CD4-positive, CD25-positive, alpha-beta regulatory T cell (primary cell): ENCODE measurements around the gene PRKCI. TPM values are rescaled to one million over a fixed set of nuclear protein-coding genes. Genes with fewer than 3 reads are reported as not detected.
"Not testable (repeated sequence)": the region's sequence is repeated elsewhere in the genome, so short reads cannot be mapped to it uniquely, and the experiment has no call there.

Experiments used
- ATAC-seq, 2 donors: fragments of 150-1000 bp; cut with Tn5 transposase; one replicate each; pipeline ENCODE4 v1.10.0; 2021; ENCODE audit warnings: low read depth in 2 of 2, moderate number of reproducible peaks in 2 of 2, moderate library complexity in 1 of 2
- DNase-seq, 3 donors: peaks; one replicate each; pipeline versions ENCODE4 v3.0.0 to v3.0.0-alpha.2; 2012 to 2022; ENCODE audit warnings: mixed read lengths in 1 of 3
- H3K27ac ChIP-seq: one replicate; pipeline ENCODE4 v1.7.0; 2013; ENCODE audit warnings: mild to moderate bottlenecking, low read length; ENCODE audit not compliant: insufficient read depth, poor library complexity, severe bottlenecking
- H3K27me3 ChIP-seq: one replicate; pipeline ENCODE4 v1.7.0; 2013; ENCODE audit warnings: low read length; ENCODE audit not compliant: control insufficient read depth, insufficient read depth
- H3K36me3 ChIP-seq: one replicate; pipeline ENCODE4 v1.7.0; 2013; ENCODE audit warnings: mild to moderate bottlenecking, low read length, moderate library complexity; ENCODE audit not compliant: control insufficient read depth, insufficient read depth
- H3K4me1 ChIP-seq: 2 replicates; pipeline ENCODE4 v1.7.0; 2013; ENCODE audit warnings: mild to moderate bottlenecking, low read length; ENCODE audit not compliant: insufficient read depth, control insufficient read depth, poor library complexity, severe bottlenecking
- H3K4me3 ChIP-seq: one replicate; pipeline ENCODE4 v1.7.0; 2013; ENCODE audit warnings: low read depth, mild to moderate bottlenecking, low read length, moderate library complexity
- H3K9me3 ChIP-seq, 2 experiments: 1 replicate in 1 of 2; 2 replicates in 1 of 2; pipeline ENCODE4 v1.7.0; 2013; ENCODE audit warnings: low read length in 2 of 2, mild to moderate bottlenecking in 1 of 2, moderate library complexity in 1 of 2; ENCODE audit not compliant: control insufficient read depth in 2 of 2
- H3K27ac Mint-ChIP-seq, 3 donors: one replicate each; pipeline ENCODE4 v1.8.0; 2020 to 2022; ENCODE audit warnings: mild to moderate bottlenecking in 3 of 3, mixed read lengths in 3 of 3, moderate library complexity in 2 of 3
- H3K27me3 Mint-ChIP-seq: one replicate; pipeline ENCODE4 v1.8.0; 2022; ENCODE audit warnings: mild to moderate bottlenecking, mixed read lengths
- H3K36me3 Mint-ChIP-seq: one replicate; pipeline ENCODE4 v1.8.0; 2020; ENCODE audit warnings: mixed read lengths
- H3K4me1 Mint-ChIP-seq, 4 donors: one replicate each; pipeline ENCODE4 v1.8.0; 2020 to 2022; ENCODE audit warnings: mixed read lengths in 4 of 4, mild to moderate bottlenecking in 1 of 4
- H3K4me3 Mint-ChIP-seq, 4 donors: one replicate each; pipeline ENCODE4 v1.8.0; 2020 to 2022; ENCODE audit warnings: mild to moderate bottlenecking in 4 of 4, mixed read lengths in 4 of 4, moderate library complexity in 3 of 4
- H3K9me3 Mint-ChIP-seq, 7 donors: one replicate each; pipeline ENCODE4 v1.8.0; 2020 to 2022; ENCODE audit warnings: mixed read lengths in 7 of 7, mild to moderate bottlenecking in 3 of 7, moderate library complexity in 2 of 7
- polyA plus RNA-seq, 4 donors: library from polyadenylated mRNA; unstranded; fragments of 300-500 nt; fragmentation: Illumina TruSeq; gene quantifications; one replicate each; pipeline ENCODE4 v1.2.3, GENCODE V29; 2021
- total RNA-seq: library from RNA; stranded (reverse); gene quantifications from one replicate; pipeline ENCODE4 v1.2.3, GENCODE V29; 2022

The PRKCI gene
- total and polyA plus RNA-seq, 5 donors from 2014 or later, result 14.1 to 20.8 (median 18.6) TPM

DNA sequence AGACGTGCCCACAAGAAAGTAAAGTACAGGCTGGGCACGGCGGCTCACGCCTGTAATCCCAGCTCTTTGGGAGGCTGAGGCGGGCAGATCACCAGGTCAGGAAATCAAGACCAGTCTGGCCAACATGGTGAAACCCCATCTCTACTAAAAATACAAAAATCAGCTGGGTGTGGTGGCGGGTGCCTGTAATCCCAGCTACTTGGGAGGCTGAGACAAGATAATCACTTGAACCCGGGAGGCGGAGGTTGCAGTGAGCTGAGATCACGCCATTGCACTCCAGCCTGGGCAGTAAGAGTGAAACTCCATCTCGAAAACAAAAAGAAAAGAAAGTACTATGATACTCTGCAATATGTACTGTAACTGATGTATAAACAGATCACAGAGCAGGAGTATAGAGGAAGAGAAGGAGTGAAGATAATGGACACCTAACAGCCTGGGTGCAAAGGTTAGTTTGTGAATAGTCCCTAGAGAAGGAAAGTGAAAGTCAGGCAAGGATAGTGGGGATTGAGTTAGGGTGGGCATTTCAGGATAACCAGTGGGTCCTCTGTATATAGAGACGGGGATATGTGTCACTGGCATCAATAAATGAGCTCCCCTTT lies 16.0 kb upstream of the PRKCI start:
- not testable (repeated sequence) for H3K4me1 Mint-ChIP-seq, H3K4me1 ChIP-seq, H3K9me3 Mint-ChIP-seq, H3K4me3 ChIP-seq, H3K27ac Mint-ChIP-seq, H3K27me3 ChIP-seq, H3K27ac ChIP-seq, H3K4me3 Mint-ChIP-seq, H3K36me3 ChIP-seq, H3K36me3 Mint-ChIP-seq, H3K9me3 ChIP-seq, ATAC-seq, DNase-seq
- peaks cover 19% of the 10 kb centered on the region for H3K27me3 Mint-ChIP-seq

- Mint-ChIP-seq H3K4me1 (peaks cover 0 to 2% (median 0%) of the 10 kb centered on the region in 4 donors), H3K36me3 (peaks cover 4% of the 10 kb centered on the region), H3K27me3 (peaks cover 19% of the 10 kb centered on the region), H3K4me3 (no peak overlapping the region), H3K27ac (no peak overlapping the region), H3K9me3 (peaks cover 0 to 5% (median 1%) of the 10 kb centered on the region in 7 donors)
- Histone ChIP-seq H3K4me3 (no peak overlapping the region), H3K27ac (no peak overlapping the region), H3K9me3 (no peaks in the 10 kb centered on the region), H3K4me1 (no peaks in the 10 kb centered on the region), H3K27me3 (peaks cover 3% of the 10 kb centered on the region), H3K36me3 (no peaks in the 10 kb centered on the region)
- ATAC-seq (no peak), DNase-seq (no peak)
Measured at GRCh38 chr3:170207717-170208116, 14.5 kb upstream of the PRKCI start.

- H3K4me1 ChIP-seq, result no peaks in the 10 kb centered on the region
- no peaks in the 10 kb centered on the region for H3K9me3 ChIP-seq
- H3K27me3 Mint-ChIP-seq, result peaks cover 12% of the 10 kb centered on the region
- H3K4me3 Mint-ChIP-seq, result no peak overlapping the region
- no peaks in the 10 kb centered on the region for H3K36me3 Mint-ChIP-seq
- no peaks in the 10 kb centered on the region for H3K4me1 Mint-ChIP-seq
- H3K27ac Mint-ChIP-seq, result no peak overlapping the region
- H3K27ac ChIP-seq, result no peak overlapping the region
- no peak for DNase-seq
- peaks cover 0 to 5% (median 1%) of the 10 kb centered on the region in 7 donors for H3K9me3 Mint-ChIP-seq
- H3K36me3 ChIP-seq, result no peaks in the 10 kb centered on the region
- peaks cover 3% of the 10 kb centered on the region for H3K27me3 ChIP-seq
- ATAC-seq, result no peak
- H3K4me3 ChIP-seq, result no peak overlapping the region
Measured at GRCh38 chr3:170211668-170212067, 10.6 kb upstream of the PRKCI start.

GRCh38 chr3:170219850-170220249 lies 2.4 kb upstream of the PRKCI start:
- DNase-seq, result no peak
- H3K4me1 ChIP-seq, result peaks cover 22% of the 10 kb centered on the region
- H3K36me3 Mint-ChIP-seq, result no peaks in the 10 kb centered on the region
- H3K27ac Mint-ChIP-seq, result peak overlapping the region in 1 of 3 donors; percentile 86
- H3K4me3 Mint-ChIP-seq, result peak overlapping the region; percentile 24 to 97 (median 52)
- peaks cover 12% of the 10 kb centered on the region for H3K27me3 Mint-ChIP-seq
- H3K9me3 ChIP-seq, result no peaks in the 10 kb centered on the region
- no peak overlapping the region for H3K27ac ChIP-seq
- H3K27me3 ChIP-seq, result no peaks in the 10 kb centered on the region
- no peak overlapping the region for H3K4me3 ChIP-seq
- H3K36me3 ChIP-seq, result no peaks in the 10 kb centered on the region
- ATAC-seq, result no peak
- no peaks in the 10 kb centered on the region for H3K9me3 Mint-ChIP-seq
- H3K4me1 Mint-ChIP-seq, result peaks cover 2 to 27% (median 18%) of the 10 kb centered on the region in 4 donors

- H3K36me3 ChIP-seq, result no peaks in the 10 kb centered on the region
- DNase-seq (no peak), ATAC-seq (no peak)
- no peaks in the 10 kb centered on the region for H3K9me3 ChIP-seq
- no peak overlapping the region for H3K4me3 ChIP-seq
- H3K27me3 ChIP-seq, result no peaks in the 10 kb centered on the region
- Mint-ChIP-seq H3K27me3 (peaks cover 5% of the 10 kb centered on the region), H3K27ac (peak overlapping the region in 1 of 3 donors; percentile 38), H3K4me3 (peak overlapping the region; percentile 66 to 97 (median 72)), H3K4me1 (peaks cover 9 to 36% (median 23%) of the 10 kb centered on the region in 4 donors), H3K36me3 (no peaks in the 10 kb centered on the region), H3K9me3 (no peaks in the 10 kb centered on the region)
- no peak overlapping the region for H3K27ac ChIP-seq
- peaks cover 22% of the 10 kb centered on the region for H3K4me1 ChIP-seq
Measured at GRCh38 chr3:170220871-170221270, 1.4 kb upstream of the PRKCI start.

DNA sequence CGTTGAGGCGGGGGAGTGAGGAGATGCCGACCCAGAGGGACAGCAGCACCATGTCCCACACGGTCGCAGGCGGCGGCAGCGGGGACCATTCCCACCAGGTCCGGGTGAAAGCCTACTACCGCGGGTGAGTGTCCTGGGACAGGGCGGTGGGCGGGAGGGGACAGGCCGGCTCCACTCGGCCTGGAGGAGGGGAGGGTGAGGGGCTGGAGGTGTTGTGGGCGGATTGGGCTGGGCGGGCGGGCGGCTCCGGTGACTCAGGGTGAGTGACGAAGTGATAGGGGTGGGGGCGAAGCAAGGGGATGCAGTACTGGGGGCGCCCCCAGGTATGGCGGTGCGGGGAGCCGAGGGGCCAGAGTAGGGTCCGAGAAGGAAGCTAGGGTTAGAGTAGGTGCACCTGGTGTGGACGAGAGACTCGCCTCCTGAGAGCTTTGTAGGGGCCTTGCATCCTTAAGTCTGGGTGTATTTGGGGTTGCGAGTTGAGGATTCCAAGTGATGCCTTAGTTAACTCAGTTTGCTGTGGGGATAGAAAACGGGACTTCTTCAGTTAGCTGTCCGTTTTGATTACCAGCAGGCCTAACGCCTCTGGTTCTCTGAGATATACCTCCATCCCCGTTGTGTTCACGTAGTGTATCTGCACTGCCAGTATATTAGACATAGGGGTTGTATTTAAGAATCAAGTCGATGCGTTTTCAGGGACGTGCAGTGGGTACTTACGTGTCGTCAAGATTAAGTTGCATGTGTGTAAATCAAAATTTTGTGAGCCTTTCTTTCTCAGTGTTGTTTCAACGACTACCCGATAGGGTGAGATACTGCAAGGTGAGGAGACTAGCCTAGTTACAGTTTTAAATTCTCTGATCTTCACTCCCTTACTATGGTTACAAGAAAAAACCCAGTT lies 670 bp downstream of the PRKCI start:
- H3K9me3 Mint-ChIP-seq, result no peaks in the 10 kb centered on the region
- no peaks in the 10 kb centered on the region for H3K9me3 ChIP-seq
- peak overlapping the region; percentile 74 for H3K27ac ChIP-seq
- peak overlapping the region; percentile 81 for H3K4me3 ChIP-seq
- H3K36me3 Mint-ChIP-seq, result no peaks in the 10 kb centered on the region
- no peaks in the 10 kb centered on the region for H3K27me3 ChIP-seq
- H3K27me3 Mint-ChIP-seq, result peaks cover 5% of the 10 kb centered on the region
- ATAC-seq (peak; percentile 31), DNase-seq (peak; percentile 28 to 72 (median 59))
- H3K4me1 Mint-ChIP-seq, result peaks cover 25 to 53% (median 39%) of the 10 kb centered on the region in 4 donors
- H3K4me1 ChIP-seq, result peaks cover 22% of the 10 kb centered on the region
- peak overlapping the region; percentile 88 to 96 (median 94) for H3K27ac Mint-ChIP-seq
- H3K4me3 Mint-ChIP-seq, result peak overlapping the region; percentile 94 to 99 (median 97)
- H3K36me3 ChIP-seq, result no peaks in the 10 kb centered on the region

DNA sequence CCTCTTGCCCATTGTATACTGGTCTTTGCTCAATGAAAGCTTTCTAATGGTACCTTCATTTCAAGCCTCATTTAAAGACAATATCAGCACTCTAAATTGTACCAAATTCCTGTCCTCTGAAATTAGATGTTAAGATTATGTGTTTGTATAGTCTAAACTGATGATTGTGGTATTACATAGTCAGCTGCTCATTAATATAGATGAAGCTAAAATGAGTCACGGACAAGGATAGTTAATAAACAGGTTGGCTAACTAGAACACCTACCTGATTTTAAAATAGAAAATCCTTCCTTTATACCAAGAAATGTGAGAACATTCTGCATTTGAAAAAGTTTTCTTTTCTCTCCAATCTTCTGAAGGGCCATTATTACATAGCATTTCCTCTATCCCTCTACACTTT lies 2.9 kb downstream of the PRKCI start:
- no peak for ATAC-seq
- Histone ChIP-seq H3K27ac (no peak overlapping the region), H3K4me1 (peaks cover 22% of the 10 kb centered on the region), H3K36me3 (no peaks in the 10 kb centered on the region), H3K9me3 (no peaks in the 10 kb centered on the region), H3K4me3 (no peak overlapping the region), H3K27me3 (no peaks in the 10 kb centered on the region)
- no peak for DNase-seq
- Mint-ChIP-seq H3K36me3 (no peaks in the 10 kb centered on the region), H3K9me3 (no peaks in the 10 kb centered on the region), H3K4me1 (peaks cover 27 to 60% (median 48%) of the 10 kb centered on the region in 4 donors), H3K27me3 (no peaks in the 10 kb centered on the region), H3K27ac (no peak overlapping the region), H3K4me3 (peak overlapping the region in 3 of 4 donors; percentile 11 to 71 (median 45))
